Right renal cortex interstitium (tissue), 3 donors: Measurements from ENCODE around the gene TBC1D16. TPM values are rescaled to one million over a fixed set of nuclear protein-coding genes. Genes with fewer than 3 reads are reported as not detected.
A peak's percentile ranks its signal among the peaks of the same experiment; 100 is the strongest.

Experiments used
- DNase-seq, 3 donors: peaks; one replicate each; pipeline ENCODE4 v3.0.0-alpha.2; 2013; ENCODE audit warnings: low read depth in 3 of 3, low spot score in 2 of 3
- polyA plus RNA-seq, 3 donors: library from polyadenylated mRNA; unstranded; fragments of 120-200 nt; gene quantifications; one replicate each; pipeline ENCODE4 v1.2.1, GENCODE V29; 2013; ENCODE audit not compliant: insufficient read length in 3 of 3

TBC1D16 gene, protein sequence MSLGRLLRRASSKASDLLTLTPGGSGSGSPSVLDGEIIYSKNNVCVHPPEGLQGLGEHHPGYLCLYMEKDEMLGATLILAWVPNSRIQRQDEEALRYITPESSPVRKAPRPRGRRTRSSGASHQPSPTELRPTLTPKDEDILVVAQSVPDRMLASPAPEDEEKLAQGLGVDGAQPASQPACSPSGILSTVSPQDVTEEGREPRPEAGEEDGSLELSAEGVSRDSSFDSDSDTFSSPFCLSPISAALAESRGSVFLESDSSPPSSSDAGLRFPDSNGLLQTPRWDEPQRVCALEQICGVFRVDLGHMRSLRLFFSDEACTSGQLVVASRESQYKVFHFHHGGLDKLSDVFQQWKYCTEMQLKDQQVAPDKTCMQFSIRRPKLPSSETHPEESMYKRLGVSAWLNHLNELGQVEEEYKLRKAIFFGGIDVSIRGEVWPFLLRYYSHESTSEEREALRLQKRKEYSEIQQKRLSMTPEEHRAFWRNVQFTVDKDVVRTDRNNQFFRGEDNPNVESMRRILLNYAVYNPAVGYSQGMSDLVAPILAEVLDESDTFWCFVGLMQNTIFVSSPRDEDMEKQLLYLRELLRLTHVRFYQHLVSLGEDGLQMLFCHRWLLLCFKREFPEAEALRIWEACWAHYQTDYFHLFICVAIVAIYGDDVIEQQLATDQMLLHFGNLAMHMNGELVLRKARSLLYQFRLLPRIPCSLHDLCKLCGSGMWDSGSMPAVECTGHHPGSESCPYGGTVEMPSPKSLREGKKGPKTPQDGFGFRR
- 10 to 100 TPM; 31.3 to 32.7 (median 31.5) TPM for polyA plus RNA-seq

- no peak for DNase-seq
Observed at GRCh38 chr17:80035687-80035936, at the start of gene TBC1D16. Gene TBC1D16, minus strand, starts transcription at chr17:80035872. Its CDS starts 22,325 bp downstream, at chr17:80013547.

DNA sequence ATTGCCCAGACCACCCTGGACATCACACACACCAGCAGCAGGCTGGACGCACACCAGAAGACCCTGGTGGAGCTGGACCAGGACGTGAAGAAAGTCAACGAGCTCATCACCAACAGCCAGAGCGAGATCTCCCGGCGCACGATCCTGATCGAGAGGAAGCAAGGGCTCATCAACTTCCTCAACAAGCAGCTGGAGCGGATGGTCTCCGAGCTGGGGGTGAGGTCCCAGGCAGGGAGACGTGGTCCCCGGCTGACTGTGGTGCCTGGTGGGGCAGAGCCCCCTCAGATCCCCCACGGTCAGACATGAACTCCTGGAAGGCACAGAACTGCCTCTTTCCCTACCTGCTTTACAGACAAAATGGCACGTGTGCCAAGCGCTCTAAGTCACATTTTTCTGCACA, 49.1 kb upstream of the TBC1D16 start:
- no peak for DNase-seq

GRCh38 chr17:80083136-80083661, 47.5 kb upstream of the TBC1D16 start:
- no peak for DNase-seq

GRCh38 chr17:80082403-80083135, 46.9 kb upstream of the TBC1D16 start:
- DNase-seq, result peak in 1 of 3 donors; percentile 69

DNA sequence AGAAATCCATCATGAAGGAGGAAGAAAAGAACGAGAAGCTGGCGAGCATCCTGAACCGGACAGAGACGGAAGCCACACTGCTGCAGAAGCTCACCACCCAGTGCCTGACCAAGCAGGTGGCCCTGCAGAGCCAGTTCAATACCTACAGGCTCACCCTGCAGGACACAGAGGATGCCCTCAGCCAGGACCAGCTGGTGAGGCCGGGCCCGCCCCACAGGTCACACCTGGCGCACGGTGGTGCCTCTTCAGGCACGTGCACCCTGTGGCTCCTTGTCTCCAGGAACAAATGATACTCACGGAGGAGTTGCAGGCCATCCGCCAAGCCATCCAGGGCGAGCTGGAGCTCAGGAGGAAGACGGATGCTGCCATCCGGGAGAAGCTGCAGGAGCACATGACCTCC, 45.9 kb upstream of the TBC1D16 start:
- no peak for DNase-seq

- DNase-seq, result no peak
Observed at GRCh38 chr17:80080081-80080480, 44.4 kb upstream of the TBC1D16 start.

DNA sequence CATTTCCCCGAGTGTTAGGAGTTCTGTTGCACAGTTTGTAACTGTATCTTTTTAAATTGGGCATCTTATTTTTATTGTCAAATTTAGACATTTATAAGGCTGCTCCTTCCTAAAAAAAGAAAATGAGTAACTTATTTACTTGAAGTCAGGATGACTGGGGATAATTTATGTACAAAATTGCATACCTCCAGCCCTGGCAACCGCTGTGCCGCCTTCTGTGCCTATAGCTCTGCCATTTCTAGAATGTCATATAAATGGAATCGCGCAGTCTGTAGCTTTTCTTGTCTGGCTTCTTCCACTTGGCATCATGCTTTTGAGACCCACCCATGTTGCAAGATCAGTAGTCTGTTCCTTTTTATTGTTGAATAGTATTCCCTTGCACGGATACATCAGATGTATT, 36.7 kb upstream of the TBC1D16 start:
- DNase-seq, result no peak

- no peak for DNase-seq
Observed at GRCh38 chr17:80071116-80071841, 35.6 kb upstream of the TBC1D16 start.

DNA sequence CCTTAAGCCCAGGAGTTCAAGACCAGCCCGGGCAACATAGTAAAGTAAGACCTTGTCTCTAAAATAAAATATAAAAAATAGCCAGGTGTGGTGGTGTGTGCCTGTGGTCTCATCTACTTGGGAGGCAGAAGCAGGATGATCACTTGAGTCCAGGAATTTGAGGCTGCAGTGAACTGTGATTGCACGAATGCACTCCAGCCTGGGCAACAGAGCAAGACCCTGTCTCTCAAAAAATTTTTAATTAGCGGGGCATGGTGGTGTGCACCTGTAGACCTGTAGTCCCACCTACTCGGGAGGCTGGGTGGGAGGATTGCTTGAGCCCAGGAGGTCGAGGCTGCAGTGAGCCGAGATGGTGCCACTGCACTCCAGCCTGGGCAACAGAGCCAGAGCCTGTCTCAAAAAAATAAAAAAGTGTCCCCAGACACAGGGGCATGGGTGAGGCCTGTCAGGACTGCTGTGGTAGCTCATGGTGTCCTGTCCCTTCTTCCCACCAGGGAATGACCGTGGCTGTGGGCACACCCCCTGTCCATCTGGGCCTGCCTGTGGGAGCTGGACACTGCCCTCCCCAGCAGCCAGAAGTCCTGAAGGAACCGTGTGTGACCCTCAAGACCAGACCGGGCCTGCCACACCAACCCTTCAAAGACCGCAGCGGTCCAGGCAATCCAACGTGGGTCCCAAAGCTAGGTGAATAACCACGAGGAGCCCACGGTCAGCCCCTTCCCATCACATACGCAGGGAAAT, 34.9 kb upstream of the TBC1D16 start:
- no peak for DNase-seq

GRCh38 chr17:80068301-80069222, 32.9 kb upstream of the TBC1D16 start:
- DNase-seq, result peak in 2 of 3 donors; percentile 35 to 52

DNA sequence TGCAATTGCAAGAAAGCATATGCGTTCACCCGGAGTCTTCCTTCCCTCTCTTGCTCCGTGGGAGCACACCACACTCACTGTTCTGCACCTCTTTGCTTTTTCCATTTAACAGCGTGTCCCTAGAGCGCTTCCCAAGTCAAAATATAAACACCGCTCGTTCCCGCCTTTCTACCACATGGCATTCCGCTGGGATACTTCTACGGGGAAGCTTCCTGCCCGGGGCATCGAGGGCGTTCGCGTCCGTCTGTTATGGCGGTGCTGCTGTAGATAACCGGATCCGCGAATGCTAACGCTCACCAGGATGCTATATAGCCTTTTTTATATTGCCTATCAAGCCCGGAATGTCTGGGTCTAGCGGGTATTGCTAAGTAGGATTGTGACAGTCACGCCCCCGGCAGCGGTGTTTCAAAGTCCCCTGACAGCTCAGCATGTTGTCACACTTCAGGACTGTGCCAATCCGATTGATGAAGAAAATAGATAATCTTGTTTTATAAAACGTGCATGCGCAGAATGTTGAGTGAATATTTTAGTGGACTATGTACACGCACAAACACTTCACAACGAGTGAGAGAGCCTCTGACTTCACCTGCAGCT, 31.8 kb upstream of the TBC1D16 start:
- no peak for DNase-seq

GRCh38 chr17:80065478-80066170, 30.0 kb upstream of the TBC1D16 start:
- no peak for DNase-seq

- DNase-seq, result no peak
Observed at GRCh38 chr17:80064696-80065095, 29.0 kb upstream of the TBC1D16 start.

- no peak for DNase-seq
Observed at GRCh38 chr17:80063830-80064585, 28.3 kb upstream of the TBC1D16 start.

DNA sequence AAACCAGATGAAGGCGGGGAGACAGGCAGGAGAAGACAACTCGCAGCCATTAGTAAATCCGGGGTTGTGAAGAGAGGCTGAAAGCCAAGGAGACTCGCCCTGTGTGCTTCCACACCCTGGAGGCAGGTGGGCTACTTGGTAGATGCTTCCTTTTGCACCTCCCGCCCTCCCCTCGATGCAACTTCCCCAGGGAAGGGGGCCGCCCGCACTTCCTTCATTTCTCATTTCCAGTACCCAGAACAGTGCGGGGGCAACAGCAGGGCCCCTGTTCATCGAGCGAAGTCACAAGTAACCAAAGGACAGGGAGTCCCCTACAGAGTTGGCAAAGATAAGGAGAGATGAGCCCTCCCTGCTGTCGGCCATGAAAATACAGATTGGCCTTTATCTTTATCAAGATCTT, 25.7 kb upstream of the TBC1D16 start:
- no peak for DNase-seq

DNA sequence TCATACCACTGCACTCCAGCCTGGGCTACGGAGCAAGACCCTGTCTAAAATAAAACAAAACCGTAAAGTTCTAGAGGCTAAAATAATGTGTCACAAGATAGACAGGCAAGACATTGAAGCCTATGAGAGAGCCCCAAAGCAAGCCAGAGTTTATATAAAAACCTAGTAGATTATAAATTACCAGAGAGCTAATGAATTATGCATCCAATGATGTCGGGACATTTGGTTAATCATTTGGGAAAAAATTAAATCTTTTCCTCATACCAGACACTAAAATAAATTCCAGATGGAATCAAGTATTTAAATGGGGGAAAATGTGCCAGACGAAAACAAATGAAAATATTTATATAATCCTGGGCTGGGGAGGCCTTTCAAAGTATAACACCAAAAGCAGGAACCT, 25.0 kb upstream of the TBC1D16 start:
- no peak for DNase-seq

GRCh38 chr17:80058311-80058955, 22.8 kb upstream of the TBC1D16 start:
- no peak for DNase-seq
